ENCODE data around the gene HOXC9.

DNA sequence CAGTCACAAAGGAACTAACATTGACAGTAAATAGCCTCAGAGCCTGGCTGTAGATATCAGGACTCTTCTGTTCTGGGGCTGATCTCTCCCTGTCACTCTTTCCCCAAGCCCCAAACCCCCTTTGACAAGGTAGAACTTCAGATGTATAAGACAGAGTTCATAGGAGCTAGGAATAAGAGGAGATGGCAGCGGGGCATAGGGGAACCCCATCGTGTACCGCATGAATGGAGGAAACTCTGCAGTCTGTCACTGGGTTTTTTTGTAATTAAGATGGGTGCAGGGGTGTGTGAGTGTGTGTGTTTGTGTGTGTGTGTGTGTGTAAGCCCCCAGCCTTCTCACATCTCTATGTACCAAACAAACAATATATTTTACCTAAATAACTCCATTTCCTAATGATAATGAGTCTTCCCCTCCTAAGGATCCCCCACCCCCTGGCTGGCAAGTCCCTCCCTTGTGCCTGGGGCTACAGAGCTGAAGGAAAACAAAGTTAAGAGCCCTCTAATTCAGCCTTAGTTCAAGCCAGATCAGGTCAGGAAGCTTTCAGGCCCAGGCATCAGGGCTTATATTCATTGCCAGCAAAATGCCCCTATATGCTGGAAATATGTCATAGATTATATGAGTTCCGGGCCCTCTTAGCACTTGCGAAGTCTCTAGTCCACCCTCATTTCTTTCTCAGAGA is 44.6 kb downstream of the HOXC9 start:
- TF ChIP-seq POLR2A (IDR thresholded peaks at IDR 0.05) (no peak), CTCF (IDR thresholded peaks at IDR 0.05) (no peak)
